Urothelium cell line (cell line): ENCODE data around the gene ATP6AP2.
"Not testable (repeated sequence)": the region's sequence is repeated elsewhere in the genome, so short reads cannot be mapped to it uniquely, and the experiment has no call there.

Source experiments
- DNase-seq: peaks from one replicate; pipeline ENCODE4 v3.0.0; 2011; ENCODE audit warnings: low spot score, mixed read lengths
- FAIRE-seq: peaks from 2 replicates; lab custom pipeline; 2011; peaks lifted over from hg19 to GRCh38; lab: Jason Lieb, UNC

ATP6AP2 gene

GRCh38 chrX:40580537-40581335 is at the start of gene ATP6AP2:
Gene ATP6AP2 (plus strand): TSS chrX:40580970. CDS start chrX:40581066, 96 bp downstream.
- FAIRE-seq: no peak
- peak; percentile 93 for DNase-seq

GRCh38 chrX:40531056-40531826 is 49.5 kb upstream of the ATP6AP2 start:
- DNase-seq: no peak
- FAIRE-seq: no peak

DNA sequence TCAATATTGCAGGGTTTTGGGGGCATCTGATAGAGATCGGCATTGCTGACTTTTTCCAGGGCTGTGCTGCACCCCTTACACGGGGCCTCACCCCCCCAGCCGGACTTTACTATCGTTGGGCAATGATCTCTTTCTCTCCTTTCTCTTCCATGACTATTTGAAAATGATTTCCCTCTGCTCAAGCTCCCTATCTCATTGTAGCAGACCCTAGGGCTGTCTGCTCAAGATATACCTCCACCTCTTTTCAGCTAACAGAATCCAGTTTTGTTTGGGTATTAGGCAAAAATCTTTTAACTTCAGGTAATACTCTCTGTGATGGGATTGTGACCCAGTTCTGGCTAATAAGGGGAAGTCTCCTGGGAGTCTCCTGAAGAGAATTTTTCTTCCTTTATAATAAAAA is 43.5 kb upstream of the ATP6AP2 start:
- DNase-seq (no peak), FAIRE-seq (no peak)

- no peak for FAIRE-seq
These were observed 42.4 kb upstream of the ATP6AP2 start for GRCh38 chrX:40538406-40538805.

GRCh38 chrX:40539214-40540142 is 41.3 kb upstream of the ATP6AP2 start:
- DNase-seq (no peak), FAIRE-seq (no peak)

More at GRCh38 chrX:40538406-40538805, 42.4 kb upstream of the ATP6AP2 start:
- no peak for DNase-seq

GRCh38 chrX:40542208-40542607 is 38.6 kb upstream of the ATP6AP2 start:
- FAIRE-seq: no peak

DNA sequence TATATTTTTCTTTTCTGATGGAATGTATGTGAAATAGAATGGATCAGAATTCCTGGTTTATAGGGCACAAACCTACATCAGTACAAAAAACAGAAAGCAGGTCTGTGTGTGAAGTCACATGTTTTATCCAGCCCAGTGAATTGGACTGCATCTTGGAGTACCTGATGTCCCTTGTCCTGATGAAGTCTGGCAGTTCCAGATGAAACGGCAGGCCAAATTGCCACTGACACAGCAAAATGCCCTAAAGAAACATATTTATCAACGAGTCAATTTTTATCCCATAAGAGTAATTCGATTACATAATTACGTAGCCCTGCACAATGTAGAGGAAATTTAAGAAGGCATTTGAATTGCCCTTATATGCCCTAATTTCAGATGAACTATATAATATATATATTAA is 37.8 kb upstream of the ATP6AP2 start:
- FAIRE-seq: no peak
- no peak for DNase-seq

More at GRCh38 chrX:40542208-40542607, 38.6 kb upstream of the ATP6AP2 start:
- no peak for DNase-seq

DNA sequence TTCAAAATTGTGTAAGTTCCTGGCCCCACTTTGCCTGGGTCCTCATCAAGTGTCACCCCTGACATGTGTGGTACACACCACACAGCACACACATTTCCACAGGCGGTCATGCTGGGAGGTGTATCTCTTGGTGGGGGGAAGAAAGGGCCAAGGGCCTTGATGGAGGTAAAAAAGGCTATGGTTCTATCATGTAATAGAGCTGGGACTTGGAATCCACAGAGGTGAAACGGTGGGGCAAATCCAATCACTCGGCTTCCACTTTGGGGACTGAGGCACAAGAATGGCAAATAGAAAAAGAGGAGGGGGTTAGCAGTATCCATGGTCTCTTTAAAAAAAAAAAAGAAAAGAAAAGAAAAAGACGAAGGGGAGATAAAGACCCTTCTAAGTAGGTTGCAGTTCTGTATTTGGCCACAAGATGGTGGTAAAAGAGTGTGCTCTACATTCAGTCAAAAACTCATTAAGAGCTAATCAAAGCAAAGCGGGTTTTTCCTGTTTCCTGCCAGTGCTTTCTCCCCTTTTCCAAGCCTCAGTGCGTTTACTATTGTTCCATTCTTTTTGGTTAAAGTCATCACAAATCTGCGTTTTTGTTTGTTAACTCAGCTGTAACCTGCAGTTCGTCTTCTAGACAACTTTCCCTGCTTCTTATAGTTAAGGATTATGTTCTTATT is 37.0 kb upstream of the ATP6AP2 start:
- FAIRE-seq (no peak), DNase-seq (no peak)

DNA sequence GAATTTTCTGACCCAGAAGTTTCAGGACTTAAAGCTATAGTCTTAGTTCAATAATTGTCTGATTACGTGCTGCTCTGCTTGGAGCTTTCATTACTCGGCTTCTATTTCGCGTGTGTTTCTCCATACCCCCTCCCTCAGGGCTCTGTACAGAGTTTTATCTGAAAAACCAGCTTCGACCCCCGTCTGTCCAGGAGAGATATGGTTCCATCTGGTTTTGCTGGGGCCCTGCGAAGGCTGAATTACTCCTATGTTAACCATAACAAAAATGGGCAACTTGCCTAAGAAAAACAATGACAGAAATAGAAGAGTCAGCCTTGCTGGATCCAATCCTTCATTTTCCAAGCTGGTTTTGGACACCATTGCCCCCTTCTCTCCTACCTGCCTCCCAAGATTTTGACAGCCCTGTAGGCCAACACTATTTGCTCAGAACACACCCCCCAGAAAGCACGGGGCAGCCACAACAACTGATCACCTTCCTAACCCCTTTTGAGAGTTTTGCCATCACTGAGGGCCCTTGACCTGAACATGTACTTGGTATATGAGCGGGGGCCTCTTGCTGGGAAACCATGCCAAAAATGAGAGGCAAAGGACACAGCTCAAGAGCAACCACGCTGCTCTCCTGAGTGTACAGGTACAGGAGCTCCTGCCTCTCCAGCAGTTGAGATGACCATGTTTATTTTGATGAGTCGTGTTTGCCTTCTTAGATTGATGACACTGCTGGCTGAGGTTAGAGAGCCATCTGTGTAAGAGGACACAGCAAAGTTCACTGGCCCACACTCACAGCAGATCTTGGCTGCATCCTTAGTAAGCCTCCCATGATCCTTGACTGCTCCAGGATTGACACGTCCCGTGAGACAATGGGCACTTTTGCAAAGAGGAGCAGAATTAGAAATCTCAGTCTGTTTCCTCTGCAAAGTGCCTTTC is 36.2 kb upstream of the ATP6AP2 start:
- FAIRE-seq (no peak), DNase-seq (no peak)

- FAIRE-seq: no peak
- DNase-seq: no peak
These were observed 33.9 kb upstream of the ATP6AP2 start for GRCh38 chrX:40546870-40547269.

DNA sequence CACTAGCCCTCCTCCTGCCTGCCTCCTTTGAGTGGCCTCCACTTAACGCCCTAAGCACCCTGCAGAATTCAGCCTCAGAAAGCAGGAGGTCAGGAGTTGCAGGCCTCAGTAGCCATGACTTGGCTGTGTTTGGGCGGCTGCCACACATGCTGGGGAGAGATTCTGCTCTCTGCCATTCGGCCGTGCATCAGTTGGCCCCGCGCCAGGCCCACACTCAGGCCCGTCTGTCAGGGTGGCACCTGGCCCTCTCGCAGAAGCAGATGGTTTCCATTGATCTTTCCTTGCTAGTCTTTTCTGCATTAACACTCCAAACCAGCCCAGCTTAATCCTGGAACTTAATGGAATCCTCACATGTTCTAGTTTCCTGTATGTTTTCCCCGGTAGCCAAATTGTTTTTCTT is 30.7 kb upstream of the ATP6AP2 start:
- DNase-seq: no peak
- no peak for FAIRE-seq

GRCh38 chrX:40552768-40553167 is 28.0 kb upstream of the ATP6AP2 start:
- FAIRE-seq (no peak), DNase-seq (no peak)

GRCh38 chrX:40558590-40558989 is 22.2 kb upstream of the ATP6AP2 start:
- no peak for FAIRE-seq
- DNase-seq: no peak

DNA sequence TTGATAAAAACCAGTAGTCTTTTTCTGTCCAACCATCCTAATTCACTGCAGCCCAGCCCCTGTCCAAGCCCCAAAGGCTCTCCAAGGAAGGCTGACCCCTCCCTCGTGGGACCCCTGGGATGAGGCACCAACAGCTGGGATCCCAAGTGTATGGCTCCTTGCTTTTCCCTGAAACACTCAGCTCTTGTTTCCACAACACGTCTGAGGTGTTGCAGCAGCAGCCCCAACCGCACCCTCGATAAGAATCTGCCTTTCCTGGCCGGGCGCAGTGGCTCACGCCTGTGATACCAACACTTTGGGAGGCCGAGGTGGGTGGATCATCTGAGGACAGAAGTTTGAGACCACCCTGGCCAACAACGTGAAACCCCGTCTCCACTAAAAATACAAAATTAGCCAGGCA is 17.0 kb upstream of the ATP6AP2 start:
- no peak for DNase-seq
- no peak for FAIRE-seq

DNA sequence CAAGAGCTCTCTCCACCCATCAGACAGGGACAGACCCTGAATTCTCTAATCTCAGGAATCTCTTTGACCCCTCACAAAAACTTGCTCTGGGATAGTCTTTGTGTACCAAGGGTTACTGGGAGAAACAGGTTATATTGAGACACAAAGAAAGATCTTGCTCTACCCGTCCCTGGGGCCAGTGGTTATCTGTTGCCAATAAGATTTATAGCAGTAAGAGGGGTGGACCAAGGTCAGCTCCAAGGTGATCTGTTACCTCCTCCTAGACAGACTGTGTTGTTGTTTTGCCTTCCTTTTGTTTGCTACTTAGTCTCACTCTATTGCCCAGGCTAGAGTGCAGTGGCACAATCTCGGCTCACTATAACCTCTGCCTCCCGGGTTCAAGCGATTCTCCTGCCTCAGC is 16.3 kb upstream of the ATP6AP2 start:
- FAIRE-seq: no peak
- DNase-seq: no peak

GRCh38 chrX:40570346-40571093 is 10.2 kb upstream of the ATP6AP2 start:
- FAIRE-seq (no peak), DNase-seq (no peak)

- not testable (repeated sequence) for DNase-seq, FAIRE-seq
These were observed 9.6 kb upstream of the ATP6AP2 start for GRCh38 chrX:40571164-40571563.

- FAIRE-seq: no peak
- DNase-seq: no peak
These were observed 9.2 kb upstream of the ATP6AP2 start for GRCh38 chrX:40571600-40571999.

DNA sequence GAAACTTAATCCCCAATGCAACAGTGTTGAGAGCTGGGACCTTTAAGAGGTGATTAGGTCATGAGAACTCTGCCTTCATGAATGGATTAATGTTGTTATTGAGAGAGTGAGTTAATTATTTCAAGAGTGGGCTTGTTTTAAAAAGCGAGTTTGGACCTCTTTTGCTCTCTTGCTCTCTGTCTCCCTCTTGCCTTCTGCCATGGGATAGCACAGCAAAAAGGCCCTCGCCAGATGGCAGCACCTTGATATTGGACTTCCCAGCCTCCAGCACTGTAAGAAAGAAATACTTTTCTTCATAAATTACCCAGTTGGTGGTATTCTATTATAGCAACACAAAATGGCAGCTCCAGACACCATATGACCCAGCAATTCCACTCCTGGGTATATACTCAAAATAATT is 7.0 kb upstream of the ATP6AP2 start:
- FAIRE-seq: no peak
- DNase-seq: peak; percentile 10
